GM12874 (cell line): ENCODE measurements around the gene PNKD.

Source experiments
- CTCF ChIP-seq: IDR thresholded peaks from 2 replicates; pipeline ENCODE4 v1.5.1; 2011; ENCODE audit warnings: low read depth, mild to moderate bottlenecking, control low read depth, low read length, moderate library complexity; ENCODE audit not compliant: insufficient read depth

PNKD gene

DNA sequence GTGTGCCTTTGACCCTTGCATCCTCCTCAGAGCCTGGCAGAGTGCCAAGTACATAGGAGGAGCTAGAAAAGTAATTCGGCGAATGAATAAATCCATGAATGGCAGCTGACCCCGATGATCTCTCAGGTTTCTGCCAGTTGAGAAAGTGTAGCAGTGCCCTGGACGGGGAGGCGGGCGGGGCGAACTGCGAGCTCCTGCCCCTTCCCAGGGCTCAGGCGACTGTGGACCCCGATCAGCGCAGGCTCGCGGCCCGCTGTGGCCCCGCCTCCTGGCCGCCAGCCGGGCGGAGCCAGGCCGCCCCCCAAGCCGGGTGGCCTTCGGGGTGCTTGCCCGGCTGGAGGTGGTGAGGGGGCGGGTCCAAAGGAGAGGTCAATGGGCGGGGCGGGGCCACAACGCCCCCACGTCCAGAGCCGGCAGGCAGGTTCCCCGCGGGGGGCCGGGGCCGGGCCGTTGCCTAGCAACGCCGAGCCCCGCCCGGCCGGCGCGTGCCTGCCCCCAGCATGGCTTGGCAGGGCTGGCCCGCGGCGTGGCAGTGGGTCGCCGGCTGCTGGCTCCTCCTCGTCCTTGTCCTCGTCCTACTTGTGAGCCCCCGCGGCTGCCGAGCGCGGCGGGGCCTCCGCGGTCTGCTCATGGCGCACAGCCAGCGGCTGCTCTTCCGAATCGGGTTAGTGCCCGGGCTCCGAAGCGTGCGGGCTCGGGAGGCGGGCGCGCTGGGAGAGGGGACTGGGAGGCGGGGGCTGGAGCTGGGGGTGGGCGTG lies 52.6 kb downstream of the PNKD start:
- TF ChIP-seq CTCF: no peak

DNA sequence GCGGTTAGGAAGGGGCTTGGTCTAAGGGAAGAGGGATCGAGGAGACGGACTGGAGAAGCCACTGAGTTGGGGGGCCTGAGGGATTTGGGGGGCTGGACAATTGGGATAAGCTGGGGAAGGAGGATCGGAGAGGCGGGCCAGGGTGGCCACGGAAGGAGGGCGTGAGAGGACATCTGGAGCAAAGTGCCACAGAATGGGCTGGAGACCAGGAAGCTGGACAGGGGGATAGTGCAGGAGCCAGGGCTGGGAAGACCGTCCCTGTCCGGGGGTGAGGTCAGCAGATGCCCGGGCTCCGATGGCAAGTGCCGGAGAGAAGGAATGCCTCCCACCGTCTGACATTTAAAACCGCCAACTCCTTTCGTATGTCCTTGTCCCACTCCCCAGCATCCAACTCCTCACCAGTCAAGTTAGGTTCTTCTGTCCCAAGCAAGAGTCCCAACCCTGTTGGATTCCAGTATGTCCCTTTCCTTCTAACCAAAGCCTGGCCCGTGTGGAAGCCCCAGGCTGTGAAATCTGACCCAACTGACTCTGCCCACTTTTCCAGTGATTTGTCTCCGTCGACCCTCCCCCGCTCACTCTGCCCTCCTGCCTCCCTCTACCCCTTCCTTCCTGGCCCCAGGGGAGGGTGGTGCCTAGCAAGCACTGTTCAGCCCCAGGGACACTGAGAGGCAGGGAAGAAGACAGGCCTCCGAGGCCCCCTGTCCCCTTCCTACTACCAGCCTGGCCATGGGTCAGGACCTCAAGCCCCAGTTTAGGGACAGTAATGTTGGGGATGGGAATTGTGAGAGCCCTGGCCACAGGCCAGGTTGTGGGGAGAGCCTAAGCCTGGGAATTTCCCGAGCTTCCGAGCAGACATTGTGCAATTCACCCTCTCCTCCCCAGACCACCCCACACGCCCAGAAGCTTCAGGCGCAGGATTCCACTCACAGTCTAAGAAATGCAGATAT lies 53.5 kb downstream of the PNKD start:
- TF ChIP-seq CTCF: no peak

GRCh38 chr2:218325566-218326160 lies 55.3 kb downstream of the PNKD start:
- no peak for TF ChIP-seq CTCF

DNA sequence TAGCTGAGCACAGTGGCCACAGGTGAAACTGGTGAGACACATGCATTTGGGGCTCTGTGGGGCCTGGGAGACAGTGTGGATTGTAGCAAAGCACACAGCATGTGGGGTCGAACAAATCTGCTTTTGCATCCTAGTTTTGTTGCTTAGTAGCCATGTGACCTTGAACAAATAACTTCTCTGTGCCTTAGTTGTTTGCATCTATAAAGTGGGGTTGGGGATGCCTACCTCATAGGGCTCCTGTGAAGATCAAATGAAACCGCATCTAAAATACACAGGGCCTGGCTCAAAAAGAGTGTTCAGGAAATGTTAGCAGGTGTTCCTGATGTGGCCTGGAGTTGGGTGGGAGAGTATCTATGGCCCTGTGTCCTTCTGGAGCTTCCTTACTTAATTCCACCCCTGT lies 56.0 kb downstream of the PNKD start:
- TF ChIP-seq CTCF: no peak

DNA sequence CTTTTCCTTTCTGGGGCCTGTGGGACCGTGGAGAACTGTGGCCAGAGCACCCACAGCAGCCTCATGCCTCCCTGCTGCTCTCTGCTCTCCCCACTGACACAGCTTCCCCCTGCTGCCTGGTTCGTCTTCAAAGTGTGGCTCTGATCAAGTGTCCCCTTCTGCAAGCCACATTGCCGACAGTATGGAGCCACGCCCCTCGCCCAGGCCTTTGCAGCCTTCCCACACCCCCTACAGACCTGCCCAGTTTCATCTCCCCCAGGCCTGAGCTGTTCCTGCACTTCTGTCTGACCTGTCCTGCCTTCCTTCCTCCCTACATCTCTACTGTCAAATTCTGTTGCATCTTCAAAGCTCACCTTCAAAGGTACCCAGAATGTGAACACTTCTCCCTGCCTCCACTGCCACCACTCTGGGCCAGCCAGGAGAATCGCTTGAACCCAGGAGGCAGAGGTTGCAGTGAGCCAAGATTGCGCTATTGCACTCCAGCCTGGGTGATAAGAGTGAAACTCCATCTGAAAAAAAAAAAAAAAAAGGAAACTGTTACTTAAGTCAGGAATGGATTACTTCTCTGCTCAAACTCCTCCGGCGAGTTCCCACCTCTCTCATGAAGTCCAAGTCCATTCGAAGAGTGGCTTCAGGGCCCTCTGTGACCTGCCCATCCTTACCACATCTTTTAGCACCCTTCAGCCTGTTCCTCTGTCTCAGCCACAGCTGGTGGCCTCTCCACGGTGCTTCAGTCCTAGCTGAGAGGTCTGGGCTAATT lies 57.3 kb downstream of the PNKD start:
- TF ChIP-seq CTCF: no peak

GRCh38 chr2:218328294-218328693 lies 58.0 kb downstream of the PNKD start:
- TF ChIP-seq CTCF: no peak
